GM18505 (cell line): ENCODE results near the gene MRPL33.

Source experiments
- ATAC-seq: cut with Tn5 transposase; IDR thresholded peaks from one replicate; pipeline ENCODE4 v1.9.1; 2021; ENCODE audit not compliant: unreplicated experiment
- POLR2A ChIP-seq: IDR thresholded peaks from 4 replicates; pipeline ENCODE4 v1.6.1; 2011; ENCODE audit warnings: borderline replicate concordance; ENCODE audit not compliant: insufficient read depth, insufficient read length; ENCODE audit errors: extremely low read depth

MRPL33 gene

DNA sequence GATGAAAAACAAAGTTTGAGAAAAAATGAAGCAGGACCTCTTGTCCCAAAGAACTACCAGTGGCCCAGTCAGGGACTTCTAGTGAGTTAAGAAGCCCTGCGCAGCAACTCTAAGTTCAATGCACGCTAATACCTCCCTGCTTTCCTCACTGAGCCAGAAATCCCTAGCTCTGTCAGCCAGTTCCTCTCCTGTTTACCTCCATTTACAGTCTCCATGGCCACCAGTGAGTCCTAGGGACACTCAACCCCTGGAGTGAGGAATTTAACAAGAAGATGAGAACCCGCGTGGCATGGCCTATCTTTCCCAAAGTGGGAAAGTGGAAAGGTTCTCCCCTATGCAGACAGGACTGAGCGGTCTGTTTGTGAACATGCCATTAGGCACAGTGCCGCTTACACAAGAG is 31.0 kb downstream of the MRPL33 start:
- ATAC-seq = no peak
- no peak for TF ChIP-seq POLR2A

DNA sequence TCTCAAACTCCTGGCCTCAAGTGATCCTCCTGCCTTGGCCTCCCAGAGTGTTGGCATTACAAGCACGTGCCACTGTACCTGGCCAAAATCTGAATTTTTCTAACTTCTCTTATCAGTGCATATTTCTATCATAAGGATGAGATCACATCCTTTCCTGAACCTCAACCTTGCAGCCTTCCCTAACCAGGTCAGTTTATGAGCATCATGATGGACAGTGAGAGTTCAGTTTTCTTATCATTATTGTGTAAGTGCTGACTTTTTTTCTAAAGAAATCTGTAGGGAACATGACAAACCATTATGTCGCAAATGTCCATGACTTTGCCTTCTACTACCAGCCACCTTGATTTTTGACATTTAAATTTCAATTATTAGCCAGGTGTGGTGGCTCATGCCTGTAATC is 31.5 kb downstream of the MRPL33 start:
- ATAC-seq = no peak
- no peak for TF ChIP-seq POLR2A

DNA sequence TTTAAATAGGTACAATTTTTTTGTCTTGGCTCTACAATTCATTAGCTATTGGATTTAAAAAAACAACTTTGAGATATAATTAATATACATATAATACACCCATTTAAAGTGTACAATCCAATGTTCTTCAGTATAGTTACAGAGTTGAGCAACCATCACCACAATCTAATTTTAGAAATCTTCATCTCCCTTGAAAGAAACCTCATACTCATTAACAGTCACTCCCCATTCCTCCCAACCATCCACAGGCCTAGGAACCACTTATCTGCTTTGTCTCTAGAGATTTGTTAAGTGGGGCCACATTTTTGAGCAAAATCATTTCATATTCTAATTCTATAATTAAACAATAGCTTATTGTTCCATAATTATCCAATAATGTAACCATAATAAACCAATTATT is 32.6 kb downstream of the MRPL33 start:
- no peak for ATAC-seq
- no peak for TF ChIP-seq POLR2A

DNA sequence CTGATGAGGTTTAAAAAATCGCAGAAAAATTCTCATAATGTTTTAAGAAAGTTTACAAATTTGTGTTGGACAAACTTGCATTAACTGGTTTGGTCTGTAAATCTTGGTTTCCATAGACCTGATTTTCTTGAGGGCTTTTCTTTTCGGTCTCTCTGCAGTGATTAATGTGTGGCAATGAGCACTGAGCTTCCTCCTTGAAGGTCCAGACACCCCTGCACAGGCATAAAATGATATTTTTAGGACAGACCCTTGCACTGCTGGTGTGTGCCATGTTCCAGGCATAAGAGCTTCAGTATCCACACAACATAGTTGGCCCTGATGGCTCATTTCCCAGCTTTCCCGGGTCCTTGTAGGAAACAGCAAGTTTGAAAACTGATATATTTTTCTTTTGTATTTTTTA is 33.7 kb downstream of the MRPL33 start:
- TF ChIP-seq POLR2A = no peak
- no peak for ATAC-seq

DNA sequence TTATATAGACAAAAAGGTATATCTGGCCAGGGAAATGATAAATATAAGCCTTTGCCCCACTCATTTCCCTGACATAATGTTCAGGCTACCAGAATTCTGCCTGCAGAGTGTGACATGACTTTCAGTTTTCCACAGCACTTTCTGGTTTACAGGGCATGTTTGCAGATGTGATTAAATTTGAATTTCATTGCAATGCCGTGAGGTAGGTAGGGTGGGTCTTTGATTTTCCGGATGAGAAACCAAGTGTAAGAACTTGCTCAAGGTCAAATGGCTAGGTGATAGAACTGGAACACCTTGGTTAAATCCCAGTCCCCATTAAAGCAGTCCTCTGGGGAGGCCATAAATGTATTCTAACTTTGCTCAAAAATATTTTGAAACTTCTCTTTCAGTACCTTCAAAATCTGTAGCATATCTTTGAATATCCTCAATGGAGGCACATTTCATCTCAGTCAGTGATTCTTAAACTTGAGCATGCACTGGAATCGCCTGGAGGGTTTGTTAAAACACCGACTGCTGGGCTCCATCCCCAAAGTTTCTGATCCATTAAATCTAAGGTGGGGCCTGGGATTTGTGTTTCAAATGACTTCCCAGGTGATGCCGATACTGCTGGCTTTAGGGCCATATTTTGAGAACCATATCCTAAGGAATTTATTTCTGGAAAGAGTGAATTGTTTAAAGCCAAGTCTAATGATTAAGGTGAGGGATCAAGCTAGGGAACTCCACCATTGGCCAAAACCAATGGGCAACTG is 35.0 kb downstream of the MRPL33 start:
- ATAC-seq = no peak
- no peak for TF ChIP-seq POLR2A

DNA sequence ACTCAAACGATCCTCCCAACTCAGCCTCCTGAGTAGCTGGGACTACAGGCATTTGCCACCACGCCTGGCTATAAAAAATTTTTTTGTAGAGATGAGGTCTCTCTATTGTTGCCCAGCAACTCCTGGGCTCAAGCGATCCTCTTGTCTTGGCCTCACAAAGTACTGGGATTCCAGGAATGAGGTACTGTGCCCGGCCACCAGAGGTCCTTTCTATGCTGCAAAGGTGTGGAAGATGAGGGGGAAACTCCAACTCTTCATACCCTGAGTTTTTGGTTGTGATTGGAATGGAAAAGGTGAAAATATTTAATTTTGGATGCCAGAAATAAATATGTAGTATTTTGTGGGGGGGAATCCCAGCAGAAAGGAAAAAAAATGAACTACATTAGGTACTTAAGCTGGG is 36.0 kb downstream of the MRPL33 start:
- no peak for ATAC-seq
- TF ChIP-seq POLR2A = no peak

DNA sequence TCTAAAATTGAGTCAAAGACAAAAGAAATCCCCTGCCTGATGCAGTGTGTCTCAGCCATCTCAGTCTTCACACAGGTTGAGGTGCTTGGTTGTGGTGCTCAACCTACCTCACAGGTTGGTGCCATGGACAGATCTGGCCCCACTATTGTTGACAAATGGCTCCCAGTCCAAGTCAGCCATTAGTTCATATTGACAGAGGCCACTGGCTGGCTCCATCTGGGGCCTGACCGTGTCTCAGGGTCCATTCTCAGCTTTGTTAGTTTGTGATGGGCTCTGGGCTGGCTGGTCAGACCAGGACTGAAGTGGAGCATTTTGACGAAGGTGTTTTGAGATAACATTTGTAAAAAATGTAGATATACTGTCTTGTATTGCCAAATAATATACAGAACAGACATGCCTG is 36.9 kb downstream of the MRPL33 start:
- no peak for ATAC-seq
- no peak for TF ChIP-seq POLR2A

DNA sequence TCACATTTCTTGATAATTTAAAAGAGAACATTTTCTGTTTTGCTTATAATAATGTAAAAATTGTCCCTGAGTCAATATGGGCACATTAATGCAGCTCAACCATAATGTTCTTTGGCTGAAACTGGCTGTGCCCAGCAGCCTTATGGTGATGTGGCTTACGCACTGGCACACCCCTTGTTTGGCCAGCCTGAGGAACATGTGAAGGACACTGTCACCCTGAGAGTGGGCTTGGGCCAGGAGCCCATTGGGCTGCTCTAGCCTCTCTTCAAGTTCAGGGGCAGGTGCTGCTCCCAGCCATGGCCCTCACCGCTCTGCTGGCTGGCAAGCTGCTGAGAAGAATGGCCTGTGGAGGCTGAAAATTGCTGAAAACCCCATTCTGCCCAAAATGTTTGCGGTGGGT is 37.5 kb downstream of the MRPL33 start:
- no peak for ATAC-seq
- no peak for TF ChIP-seq POLR2A

DNA sequence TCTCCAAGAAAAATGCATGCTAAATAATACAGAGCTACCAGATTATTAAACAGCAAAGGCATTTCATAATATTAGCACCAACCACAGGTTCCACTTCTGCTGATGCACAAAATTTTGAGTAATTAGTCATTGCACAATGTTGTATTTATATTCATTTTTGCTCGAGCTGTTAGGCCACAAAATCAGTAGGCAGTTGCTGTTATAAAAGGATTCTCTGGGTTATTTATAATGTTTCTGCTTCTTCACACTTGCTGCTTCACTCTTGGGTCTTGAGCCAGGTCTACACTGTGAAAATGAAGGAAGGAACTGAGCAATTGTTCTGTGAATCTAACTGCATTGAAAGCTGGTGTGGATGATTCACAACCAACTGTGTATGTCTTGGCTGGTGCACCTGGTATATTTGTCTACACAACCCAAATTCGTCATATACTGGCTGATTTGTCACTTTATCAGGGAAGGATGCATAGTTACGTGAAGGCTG is 38.3 kb downstream of the MRPL33 start:
- TF ChIP-seq POLR2A = no peak
- no peak for ATAC-seq

DNA sequence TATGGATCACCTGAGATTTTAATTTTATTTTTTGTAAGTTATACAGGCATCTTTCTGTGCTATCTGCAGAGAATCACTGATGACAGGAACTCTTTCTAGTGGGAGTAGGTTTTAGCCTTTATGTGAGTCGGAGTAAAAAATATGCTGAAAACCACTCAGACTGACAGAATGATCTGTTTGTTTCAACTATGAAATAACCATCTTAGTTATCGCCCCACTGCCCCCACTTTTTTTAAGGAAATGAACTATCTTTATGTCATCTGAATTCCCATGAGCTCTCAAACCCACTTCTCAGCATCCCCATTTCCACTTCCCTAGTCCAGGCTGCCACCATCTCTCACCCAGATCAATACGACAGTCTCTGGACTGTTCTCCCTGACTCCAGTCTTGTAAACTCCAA is 38.9 kb downstream of the MRPL33 start:
- no peak for TF ChIP-seq POLR2A
- no peak for ATAC-seq

DNA sequence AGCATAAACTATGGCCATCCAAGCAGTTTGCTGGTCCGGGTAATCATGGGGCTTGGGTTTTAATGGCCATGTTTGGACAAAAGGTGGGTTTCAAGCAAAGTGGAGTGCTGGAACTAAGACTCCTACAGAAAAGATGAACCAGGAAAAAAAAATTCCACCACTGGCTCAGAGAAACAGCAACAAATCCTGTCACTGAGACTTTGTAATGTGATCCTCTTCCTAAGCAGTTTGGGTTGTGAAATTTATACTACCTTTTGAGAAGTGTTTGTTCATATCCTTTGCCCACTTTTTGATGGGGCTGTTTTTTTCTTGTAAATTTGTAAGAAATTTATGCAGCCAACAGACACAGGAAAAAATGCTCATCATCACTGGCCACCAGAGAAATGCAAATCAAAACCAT is 40.2 kb downstream of the MRPL33 start:
- no peak for TF ChIP-seq POLR2A

DNA sequence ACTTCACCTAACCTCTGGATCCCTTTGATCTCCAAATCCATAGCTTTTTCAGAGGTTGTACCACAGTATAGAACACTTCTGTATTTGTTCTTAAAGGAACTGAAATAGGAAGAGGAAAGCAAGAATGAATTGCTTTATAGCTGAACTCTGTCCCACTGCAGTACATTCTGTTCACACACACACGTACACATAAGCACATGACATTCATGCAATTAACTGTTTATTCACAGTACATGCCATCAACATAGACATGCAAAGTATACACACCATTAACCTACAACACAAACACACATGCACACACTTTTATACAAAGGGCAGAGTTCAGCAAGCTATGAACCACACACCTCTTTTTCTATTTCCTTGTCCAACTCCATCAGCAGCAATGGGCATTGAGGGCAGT is 43.2 kb downstream of the MRPL33 start:
- TF ChIP-seq POLR2A = no peak
- no peak for ATAC-seq

More for the DNA sequence above, 40.2 kb downstream of the MRPL33 start:
- ATAC-seq = no peak

DNA sequence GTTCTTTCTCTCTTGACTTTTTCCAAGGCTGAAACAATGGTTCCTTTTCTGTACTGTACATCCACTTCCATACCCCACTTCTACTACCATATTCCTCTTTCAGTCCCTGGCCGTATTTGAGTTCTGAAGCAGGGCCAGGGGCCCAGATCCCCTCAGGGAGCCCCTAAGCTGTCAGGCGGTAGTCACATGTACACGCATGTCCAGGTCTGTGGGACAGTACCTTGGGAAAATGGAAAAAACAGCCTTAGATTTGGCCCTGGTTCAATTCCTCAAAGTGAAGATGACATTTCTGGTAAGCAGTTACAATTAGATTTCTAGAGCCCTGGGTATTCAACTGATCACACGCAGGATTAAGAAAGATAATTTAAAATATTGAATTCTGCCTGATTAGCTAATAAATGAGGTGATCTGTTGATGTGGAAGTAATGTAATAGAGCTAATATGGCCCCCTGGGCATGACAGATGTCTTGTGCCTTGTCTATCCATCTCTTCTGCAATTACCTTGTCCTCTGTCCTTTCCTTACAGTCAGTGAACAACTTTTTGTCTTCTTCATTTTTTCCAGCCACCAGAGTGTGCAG is 44.4 kb downstream of the MRPL33 start:
- ATAC-seq = no peak
- TF ChIP-seq POLR2A = no peak

DNA sequence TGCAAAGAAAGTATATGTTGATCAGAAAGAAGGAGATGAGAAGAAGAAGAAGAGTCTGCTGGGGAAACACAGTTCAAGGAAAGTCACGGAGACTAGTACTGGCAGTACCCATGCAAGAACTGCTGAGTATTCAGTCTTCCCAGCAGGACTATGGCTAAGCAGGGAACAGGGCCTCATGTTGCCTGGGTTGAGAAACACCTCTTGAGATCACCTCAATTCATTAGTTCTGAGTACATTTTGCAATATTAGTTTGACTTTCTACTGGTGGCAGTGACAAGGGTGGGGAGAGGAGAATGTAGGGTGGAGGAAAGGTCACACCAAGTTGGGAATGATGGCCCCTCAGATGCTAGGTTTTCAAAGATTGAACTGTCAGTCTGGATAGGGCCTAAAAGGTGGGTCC is 50.5 kb downstream of the MRPL33 start:
- no peak for TF ChIP-seq POLR2A
- ATAC-seq = no peak

DNA sequence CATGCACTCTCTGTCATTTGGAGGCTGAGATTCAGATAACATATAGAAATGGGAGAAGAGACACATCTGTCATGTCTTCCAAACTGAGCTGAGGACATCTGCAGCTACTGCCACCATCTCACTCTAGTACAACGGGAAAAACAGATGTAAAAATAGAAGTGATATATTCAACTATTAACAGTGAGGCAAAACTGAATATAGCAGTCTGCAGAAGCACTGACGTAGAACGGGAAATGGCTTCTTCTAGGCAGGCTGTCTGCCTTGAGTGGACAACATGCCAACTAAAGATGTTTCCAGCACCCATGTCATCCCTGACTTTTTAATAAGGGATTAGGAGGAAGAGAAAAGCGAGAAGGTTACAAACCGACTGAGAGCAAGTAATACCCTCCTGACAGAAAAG is 51.6 kb downstream of the MRPL33 start:
- ATAC-seq = no peak

DNA sequence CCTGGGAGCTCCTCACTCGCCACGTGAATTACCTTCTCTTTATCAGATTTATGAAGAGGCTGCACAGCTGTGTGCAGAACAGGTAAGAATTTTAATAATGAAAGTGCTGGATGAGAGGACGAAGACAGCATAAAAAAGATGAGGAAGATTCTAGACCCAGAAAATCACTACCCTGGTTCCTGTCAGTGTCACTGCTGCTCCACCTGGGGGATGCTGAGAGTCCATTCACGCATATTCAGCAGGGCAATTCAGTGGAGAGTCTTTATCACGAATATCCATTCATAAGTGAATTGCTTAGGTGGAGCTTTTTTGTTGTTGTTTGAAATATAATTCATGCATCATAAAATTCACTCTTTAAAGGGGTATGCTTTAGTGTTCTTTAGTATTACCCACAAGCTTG is 52.0 kb downstream of the MRPL33 start:
- no peak for ATAC-seq
- TF ChIP-seq POLR2A = no peak

More for the DNA sequence above, 51.6 kb downstream of the MRPL33 start:
- no peak for TF ChIP-seq POLR2A

DNA sequence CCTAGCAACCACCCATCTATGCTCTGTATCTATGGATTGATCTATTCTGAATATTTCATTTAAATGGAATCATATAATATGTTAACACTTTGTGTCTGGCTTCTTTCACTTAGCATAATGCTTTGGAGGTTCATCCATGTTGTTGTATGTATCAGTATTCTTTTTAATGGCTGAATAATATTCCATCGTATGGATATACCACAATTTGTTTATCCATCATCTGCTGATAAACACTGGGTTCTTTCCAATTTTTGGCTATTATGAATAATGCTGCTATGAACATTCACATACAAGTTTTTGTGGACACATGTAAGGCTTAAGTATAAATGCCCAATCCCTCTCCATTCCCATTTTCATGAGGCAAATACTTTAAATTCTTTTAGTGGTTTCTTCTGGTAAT is 52.9 kb downstream of the MRPL33 start:
- no peak for TF ChIP-seq POLR2A
- no peak for ATAC-seq
